HG03066 (cell line): ENCODE measurements around the gene KCNIP4.

ENCODE experiments used
- ATAC-seq: cut with Tn5 transposase; IDR thresholded peaks from one replicate; pipeline ENCODE4 v1.9.1; 2021; ENCODE audit warnings: low read depth; ENCODE audit not compliant: unreplicated experiment

KCNIP4 gene

GRCh38 chr4:21242163-21242562 lies 706.4 kb downstream of the KCNIP4 start:
- ATAC-seq: no peak

- ATAC-seq: no peak
Observed at GRCh38 chr4:21226637-21227538, 721.7 kb downstream of the KCNIP4 start.

- no peak for ATAC-seq
Observed at GRCh38 chr4:21211846-21212245, 736.7 kb downstream of the KCNIP4 start.

GRCh38 chr4:21209860-21210259 lies 738.7 kb downstream of the KCNIP4 start:
- no peak for ATAC-seq

- ATAC-seq: no peak
Observed at GRCh38 chr4:21205821-21206531, 742.6 kb downstream of the KCNIP4 start.

GRCh38 chr4:21203416-21203815 lies 745.2 kb downstream of the KCNIP4 start:
- no peak for ATAC-seq

GRCh38 chr4:21202959-21203358 lies 745.6 kb downstream of the KCNIP4 start:
- no peak for ATAC-seq

- no peak for ATAC-seq
Observed at GRCh38 chr4:21198683-21199082, 749.9 kb downstream of the KCNIP4 start.

- no peak for ATAC-seq
Observed at GRCh38 chr4:21195682-21196081, 752.9 kb downstream of the KCNIP4 start.

- no peak for ATAC-seq
Observed at GRCh38 chr4:21192367-21192766, 756.2 kb downstream of the KCNIP4 start.

GRCh38 chr4:21191317-21191716 lies 757.3 kb downstream of the KCNIP4 start:
- ATAC-seq: no peak

- ATAC-seq: no peak
Observed at GRCh38 chr4:21184788-21185187, 763.8 kb downstream of the KCNIP4 start.

GRCh38 chr4:21181716-21182115 lies 766.9 kb downstream of the KCNIP4 start:
- no peak for ATAC-seq

GRCh38 chr4:21177871-21178270 lies 770.7 kb downstream of the KCNIP4 start:
- no peak for ATAC-seq

GRCh38 chr4:21177092-21177491 lies 771.5 kb downstream of the KCNIP4 start:
- ATAC-seq: no peak

GRCh38 chr4:21167711-21168110 lies 780.9 kb downstream of the KCNIP4 start:
- no peak for ATAC-seq

GRCh38 chr4:21155367-21155766 lies 793.2 kb downstream of the KCNIP4 start:
- ATAC-seq: no peak

GRCh38 chr4:21139327-21139726 lies 809.2 kb downstream of the KCNIP4 start:
- ATAC-seq: no peak

- ATAC-seq: no peak
Observed at GRCh38 chr4:21136051-21136630, 812.4 kb downstream of the KCNIP4 start.

GRCh38 chr4:21134994-21135393 lies 813.6 kb downstream of the KCNIP4 start:
- no peak for ATAC-seq

- ATAC-seq: no peak
Observed at GRCh38 chr4:21130606-21131005, 818.0 kb downstream of the KCNIP4 start.
